HG03378 (cell line): ENCODE results near the gene KIF4A.
A peak's percentile ranks its signal among the peaks of the same experiment; 100 is the strongest.
"Not testable (repeated sequence)": the region's sequence is repeated elsewhere in the genome, so short reads cannot be mapped to it uniquely, and the experiment has no call there.

Experiments
- ATAC-seq: cut with Tn5 transposase; IDR thresholded peaks from one replicate; pipeline ENCODE4 v1.9.1; 2021; ENCODE audit warnings: mild to moderate bottlenecking, moderate library complexity; ENCODE audit not compliant: unreplicated experiment

The KIF4A gene, protein sequence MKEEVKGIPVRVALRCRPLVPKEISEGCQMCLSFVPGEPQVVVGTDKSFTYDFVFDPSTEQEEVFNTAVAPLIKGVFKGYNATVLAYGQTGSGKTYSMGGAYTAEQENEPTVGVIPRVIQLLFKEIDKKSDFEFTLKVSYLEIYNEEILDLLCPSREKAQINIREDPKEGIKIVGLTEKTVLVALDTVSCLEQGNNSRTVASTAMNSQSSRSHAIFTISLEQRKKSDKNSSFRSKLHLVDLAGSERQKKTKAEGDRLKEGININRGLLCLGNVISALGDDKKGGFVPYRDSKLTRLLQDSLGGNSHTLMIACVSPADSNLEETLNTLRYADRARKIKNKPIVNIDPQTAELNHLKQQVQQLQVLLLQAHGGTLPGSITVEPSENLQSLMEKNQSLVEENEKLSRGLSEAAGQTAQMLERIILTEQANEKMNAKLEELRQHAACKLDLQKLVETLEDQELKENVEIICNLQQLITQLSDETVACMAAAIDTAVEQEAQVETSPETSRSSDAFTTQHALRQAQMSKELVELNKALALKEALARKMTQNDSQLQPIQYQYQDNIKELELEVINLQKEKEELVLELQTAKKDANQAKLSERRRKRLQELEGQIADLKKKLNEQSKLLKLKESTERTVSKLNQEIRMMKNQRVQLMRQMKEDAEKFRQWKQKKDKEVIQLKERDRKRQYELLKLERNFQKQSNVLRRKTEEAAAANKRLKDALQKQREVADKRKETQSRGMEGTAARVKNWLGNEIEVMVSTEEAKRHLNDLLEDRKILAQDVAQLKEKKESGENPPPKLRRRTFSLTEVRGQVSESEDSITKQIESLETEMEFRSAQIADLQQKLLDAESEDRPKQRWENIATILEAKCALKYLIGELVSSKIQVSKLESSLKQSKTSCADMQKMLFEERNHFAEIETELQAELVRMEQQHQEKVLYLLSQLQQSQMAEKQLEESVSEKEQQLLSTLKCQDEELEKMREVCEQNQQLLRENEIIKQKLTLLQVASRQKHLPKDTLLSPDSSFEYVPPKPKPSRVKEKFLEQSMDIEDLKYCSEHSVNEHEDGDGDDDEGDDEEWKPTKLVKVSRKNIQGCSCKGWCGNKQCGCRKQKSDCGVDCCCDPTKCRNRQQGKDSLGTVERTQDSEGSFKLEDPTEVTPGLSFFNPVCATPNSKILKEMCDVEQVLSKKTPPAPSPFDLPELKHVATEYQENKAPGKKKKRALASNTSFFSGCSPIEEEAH

DNA sequence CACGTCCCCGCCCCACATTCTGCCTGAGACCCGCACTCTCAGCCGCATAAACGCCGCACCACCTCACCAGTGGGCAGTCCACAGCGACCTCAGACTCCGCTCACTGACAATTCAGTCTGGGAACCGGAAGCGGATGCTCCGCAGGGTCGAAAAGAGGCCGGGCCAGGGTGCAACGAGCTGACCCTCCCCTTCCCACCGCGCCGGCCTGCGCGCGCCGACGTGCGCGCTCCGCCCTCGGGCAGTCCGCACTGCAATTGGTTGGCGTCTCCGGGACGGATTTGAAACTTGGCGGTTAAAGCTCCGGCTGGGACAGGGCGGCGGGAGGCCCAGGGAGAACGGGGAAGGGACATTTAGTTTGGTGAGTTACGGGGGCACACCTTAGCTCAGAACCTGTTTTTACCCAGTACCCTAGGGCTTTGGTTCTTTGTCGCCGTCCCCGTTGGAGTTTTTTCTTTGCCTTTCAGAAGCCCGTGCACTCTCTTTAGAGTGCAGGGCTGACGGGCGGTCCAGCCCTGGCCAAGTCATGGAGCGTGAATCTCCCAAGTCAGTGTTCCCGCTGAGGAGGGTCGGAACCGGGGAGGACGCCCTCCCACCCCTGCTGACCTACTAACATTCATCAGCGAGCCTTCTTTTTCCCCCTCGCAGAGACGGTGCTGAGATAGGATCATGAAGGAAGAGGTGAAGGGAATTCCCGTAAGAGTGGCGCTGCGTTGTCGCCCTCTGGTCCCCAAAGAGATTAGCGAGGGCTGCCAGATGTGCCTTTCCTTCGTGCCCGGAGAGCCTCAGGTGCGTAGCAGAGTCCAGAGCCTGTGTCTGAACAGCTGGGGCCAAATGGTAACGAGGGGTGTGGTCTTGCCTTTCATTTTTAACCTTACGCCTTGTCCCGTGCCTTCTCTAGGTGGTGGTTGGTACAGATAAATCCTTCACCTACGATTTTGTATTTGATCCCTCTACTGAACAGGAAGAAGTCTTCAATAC, at the start of gene KIF4A, which contains the start of gene PDZD11:
Gene KIF4A, plus strand, starts transcription at position 312 of the 978 bp plus-strand sequence. Its CDS starts 355 bp downstream, at position 667.
Gene PDZD11, minus strand, starts transcription at position 135 of the 978 bp plus-strand sequence. CDS start 586 bp downstream, outside the sequence.
- peak; percentile 89 for ATAC-seq

DNA sequence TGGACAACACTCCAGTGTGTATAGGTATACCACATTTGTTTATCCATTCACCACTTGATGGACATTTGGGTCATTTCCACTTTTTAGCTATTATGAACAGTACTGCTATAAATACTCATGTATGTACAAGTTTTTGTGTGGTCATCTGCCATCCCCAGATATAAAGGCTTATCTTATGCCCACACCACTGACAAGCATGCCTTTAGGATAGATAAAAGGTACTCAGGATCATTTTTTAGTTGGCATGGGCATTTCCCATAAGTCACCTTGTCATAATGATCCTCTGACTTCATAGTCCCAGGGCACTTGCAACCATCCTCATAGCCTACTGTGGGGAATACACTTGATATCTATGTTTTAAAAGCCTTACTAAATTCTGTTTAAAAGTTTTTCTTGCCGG, 49.2 kb upstream of the KIF4A start:
- ATAC-seq, result no peak

DNA sequence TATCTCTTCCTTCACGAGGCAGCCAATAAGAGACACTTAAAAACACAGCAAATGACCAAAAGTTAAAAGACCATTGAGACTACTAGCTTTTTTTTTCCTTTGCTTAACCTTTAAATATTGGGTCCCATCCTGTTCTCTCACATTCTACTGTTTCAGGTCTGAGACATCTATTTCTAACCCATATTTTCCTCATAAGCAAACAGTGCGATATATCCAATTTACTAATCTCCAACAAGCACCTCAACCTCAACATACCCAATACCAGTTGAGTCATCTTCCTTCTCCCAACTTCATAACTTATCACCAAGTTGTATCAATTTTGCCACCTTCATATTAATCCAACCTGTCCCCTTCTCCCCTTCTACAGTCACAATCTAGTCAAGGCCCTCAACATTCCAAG, 48.4 kb upstream of the KIF4A start:
- ATAC-seq, result no peak

DNA sequence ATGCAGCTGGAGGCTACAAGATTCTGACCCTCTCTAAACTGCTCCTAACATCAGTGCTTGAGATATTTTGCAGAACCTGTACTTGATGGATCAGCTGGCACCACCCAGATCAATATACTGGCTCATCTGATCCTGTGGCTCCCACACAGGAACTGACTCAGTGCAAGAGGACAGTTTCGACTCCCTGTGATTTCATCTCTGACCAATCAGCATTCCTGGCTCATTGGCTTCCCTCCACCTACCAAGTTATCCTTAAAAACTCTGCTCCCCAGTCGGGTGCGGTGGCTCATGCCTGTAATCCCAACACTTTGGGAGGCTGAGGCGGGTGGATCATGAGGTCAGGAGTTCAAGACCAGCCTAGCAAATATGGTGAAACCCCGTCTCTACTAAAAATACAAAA, 46.3 kb upstream of the KIF4A start:
- not testable (repeated sequence) for ATAC-seq

DNA sequence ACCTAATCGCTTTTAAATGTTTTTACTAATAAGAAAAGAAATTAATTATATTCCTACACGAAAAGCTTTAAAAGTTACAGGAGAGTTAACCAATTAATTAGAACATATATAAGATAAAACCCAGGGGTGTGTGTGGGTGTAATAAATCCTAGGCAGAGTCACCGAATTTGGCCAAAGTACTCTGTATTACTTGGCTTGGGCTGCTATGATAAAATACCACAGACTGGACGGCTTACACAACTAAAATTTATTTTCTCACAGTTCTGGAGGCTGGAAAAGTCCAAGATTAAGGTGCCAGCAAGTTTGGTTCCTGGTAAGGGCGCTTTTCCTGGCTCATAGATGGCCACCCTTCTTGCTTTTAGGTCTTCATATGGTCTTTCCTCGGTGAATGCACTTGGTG, 45.0 kb upstream of the KIF4A start:
- ATAC-seq, result no peak

DNA sequence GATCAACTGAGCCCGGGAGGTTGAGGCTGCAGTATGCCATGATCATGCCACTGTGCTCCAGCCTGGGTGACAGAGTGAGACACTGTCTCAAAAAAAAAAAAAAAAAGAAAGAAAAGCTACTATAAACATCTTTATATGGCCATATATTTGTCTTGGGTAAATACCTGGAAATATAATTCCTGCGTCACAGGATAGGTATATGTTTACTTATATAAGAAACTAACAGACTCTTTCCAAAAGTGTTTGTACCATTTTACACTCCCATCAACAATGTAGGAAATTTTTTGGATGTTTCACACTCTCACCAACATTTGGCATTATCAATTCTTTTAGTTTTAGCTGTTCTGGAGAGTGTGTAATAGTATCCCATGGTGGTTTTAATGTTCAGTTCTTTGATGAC, 42.7 kb upstream of the KIF4A start:
- no peak for ATAC-seq

DNA sequence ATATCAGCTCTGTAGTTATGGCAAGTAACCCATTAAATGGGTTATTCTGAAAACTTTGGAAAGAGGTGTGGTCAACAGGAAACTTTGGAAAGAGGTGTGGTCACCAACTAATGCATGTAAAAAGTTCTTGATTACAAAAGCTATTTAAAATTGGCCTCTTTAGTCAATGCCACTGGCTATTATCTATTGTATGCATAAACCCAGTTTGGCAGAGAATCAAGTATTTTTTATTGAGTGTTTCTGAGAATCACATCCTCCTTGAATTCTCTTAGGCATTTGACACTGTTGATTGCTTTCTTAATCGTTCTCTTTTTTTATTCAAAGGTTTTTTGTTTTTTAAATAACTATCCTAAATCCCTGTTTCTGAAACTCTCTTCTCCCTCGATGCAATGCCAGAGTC, 37.4 kb upstream of the KIF4A start:
- no peak for ATAC-seq

DNA sequence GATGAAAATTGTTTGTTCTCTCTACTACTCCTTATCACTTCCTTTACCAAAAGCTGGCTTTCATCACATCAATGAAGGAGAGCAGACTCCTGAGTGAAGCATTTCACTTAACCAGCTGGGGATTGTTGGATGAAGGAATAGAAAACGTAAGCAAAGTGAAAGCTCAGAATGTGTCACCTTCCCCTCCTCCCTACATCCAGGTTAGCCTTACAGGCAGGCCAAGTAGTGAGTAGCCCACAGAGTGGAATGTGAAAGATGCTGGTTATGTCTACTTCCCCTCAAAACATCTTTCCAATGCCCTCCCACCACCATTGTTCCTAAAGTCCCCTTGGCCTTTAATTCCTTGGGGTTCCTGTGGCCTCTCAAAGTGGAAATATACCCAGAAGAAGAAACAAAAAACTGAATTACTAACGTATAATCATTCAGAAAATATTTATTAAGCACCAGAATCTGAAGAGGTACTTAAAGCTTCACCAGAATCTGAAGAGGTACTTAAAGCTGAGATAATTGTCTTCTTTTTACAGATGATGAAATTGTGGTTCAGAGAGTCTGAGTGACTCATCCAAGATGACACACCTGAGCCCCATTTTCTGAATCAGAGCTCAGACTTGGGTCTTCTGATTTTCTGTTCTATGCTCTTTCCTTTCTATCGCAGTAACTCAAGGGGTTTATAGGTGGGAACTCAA, 36.4 kb upstream of the KIF4A start:
- no peak for ATAC-seq

DNA sequence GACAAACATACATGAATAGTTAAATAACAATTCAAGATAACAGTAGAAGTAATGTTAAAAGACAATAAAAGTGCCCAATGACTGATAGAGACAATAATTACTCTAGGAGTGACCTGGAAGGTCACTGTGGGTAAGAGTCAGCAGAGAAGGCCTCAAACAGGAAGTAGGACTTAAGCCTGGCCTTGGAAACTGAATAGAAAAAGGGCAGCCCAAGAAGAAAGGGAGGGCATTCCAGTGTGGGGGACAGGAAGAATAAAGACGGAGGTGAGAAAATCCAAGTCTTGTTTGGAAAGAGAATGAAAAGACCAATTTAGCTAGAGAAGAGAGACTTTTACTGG, 35.9 kb upstream of the KIF4A start:
- no peak for ATAC-seq

DNA sequence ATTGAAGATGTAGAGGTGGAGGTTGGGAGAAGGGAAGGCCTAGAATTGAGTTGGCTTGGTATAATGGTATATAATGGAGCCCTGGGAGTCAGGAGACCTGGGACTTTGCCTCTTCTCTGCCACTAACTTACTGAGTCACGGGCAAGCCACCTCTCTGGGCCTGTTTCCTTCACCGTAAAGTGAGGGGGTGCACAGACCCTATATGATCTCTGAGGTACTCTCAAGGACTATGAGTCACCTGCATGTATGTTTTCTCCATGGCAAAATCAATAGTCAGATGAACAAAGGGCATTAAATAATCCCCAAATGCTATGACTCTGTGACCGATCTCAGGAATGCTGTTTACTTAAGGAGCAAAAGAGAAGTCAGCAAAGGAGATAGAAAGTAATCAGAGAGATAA, 35.0 kb upstream of the KIF4A start:
- no peak for ATAC-seq

DNA sequence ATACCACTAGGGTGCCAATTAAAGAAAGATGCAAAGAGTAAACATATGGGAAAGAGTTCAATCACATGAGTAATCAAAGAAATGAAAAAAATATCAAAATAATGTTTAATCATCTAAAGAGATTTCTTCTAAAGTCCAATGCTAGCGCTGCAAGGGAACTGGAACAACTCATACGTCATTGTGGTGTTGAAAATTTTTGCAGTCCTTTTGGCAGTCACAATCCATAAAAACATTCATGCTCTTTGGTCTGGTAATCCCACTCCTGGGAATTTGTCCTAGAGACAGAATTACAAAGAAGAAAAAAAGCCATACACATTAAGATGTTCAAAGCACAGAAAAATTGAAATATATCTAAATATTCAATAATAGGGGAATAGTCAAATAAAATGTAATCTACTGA, 34.5 kb upstream of the KIF4A start:
- ATAC-seq, result no peak

DNA sequence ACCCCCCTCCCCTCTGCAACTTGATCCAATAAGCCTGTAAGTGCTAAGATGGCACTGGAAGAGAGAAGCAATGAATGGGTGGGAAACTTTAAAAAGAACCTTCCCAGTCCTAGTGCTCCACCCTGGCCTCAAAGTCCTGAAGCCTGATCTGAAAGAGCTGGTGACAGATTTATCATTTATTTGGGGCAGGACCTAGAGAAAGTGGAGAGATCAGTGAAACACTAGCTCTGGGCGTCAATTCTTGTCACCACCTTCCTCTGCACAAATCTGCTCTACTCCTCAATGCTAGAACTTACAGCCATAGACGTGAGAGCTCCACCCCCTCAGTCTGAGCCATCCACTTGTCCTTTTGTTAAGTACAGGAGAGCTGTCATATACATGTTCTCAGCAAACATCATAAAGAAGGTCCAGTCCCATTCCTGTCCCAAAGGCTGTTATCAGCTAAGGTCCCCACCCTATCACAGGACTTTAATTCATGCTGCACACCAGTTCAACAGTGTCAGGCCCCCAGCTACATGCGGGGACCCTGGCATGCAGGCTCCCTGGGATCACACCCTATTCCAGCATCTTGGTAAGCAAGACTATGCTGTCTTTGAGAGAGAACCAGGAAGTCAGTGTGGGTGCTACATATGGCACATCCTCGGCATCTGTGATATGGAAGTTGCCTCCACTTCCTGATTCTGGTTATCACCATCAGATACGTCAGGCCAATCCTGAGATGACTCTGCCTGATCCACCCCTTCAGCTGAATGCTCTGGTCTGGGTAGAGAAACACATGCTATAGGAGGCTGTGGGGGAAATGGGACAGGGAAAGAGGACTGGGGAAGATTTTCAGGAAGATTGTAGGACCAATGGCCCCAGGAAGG, 32.2 kb upstream of the KIF4A start:
- ATAC-seq, result no peak

DNA sequence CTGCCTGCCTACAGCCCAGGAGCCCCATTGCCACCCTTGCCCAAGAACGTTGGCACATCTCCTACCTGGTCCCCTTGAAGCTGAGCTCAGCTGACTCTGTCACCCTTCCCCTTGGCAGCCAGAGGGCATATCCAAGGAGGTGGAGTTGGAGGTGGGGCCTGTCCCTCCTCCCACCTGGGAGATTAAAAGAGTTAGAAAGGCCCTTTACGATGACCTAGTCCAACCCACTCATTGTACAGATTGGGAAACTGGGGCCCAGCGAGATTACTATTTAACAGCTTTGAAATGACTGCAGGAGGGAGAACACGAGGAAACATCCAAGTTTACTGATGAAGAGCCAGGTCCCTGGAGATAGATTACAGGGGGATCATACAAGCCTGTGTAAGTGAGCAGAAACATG, 29.8 kb upstream of the KIF4A start, which contains the start of gene P2RY4:
Gene P2RY4, minus strand, starts transcription at position 101 of the 400 bp plus-strand sequence. CDS start 580 bp downstream, outside the sequence.
- no peak for ATAC-seq

DNA sequence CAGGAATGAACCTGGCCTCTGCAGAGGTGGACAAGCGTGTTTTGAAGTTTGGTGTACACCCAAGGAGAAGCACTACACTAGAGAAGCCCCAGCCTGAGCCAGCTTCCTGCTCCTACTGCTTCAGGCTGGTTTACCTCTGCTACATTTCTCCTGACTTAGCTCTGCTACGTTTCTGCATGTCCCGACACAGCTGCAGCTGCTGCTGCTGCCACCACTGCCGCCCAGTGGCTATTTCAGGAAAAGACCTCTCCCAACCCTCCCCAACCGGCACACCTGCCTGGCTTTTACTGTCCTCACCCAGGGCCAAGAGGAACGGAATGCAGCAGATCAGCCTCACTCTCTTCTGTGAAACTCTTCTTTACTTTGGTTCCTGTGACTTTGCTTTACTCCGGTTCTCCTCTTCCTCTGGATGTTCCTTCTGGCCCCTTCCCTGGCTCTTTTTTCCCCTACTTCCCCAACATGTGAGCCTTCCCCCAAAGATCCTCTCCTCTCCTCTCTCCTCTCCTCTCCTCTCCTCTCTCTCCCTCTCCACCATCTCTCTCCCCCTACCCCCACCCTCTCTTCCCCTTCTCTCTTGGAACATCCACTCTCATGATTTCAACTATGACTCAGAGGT, 26.8 kb upstream of the KIF4A start:
- no peak for ATAC-seq

DNA sequence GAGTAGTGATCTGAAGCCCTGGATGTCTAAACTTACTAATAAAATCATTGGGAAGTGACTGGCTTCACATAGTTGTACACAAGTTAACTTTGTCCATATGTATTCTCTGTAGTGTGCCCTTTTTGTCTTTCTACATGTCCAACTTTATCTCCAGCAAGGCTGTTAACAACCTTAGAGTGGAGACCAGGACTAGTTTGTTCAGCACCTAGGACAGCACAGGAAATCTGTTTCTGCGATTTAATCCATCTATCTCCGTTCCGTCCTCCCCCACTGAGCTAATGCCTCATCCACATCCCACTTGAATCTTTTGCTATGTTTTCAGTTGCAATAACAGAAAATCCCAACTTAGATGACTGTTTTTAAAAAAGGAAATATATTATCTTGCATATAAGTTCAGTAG, 25.1 kb upstream of the KIF4A start:
- ATAC-seq, result no peak

DNA sequence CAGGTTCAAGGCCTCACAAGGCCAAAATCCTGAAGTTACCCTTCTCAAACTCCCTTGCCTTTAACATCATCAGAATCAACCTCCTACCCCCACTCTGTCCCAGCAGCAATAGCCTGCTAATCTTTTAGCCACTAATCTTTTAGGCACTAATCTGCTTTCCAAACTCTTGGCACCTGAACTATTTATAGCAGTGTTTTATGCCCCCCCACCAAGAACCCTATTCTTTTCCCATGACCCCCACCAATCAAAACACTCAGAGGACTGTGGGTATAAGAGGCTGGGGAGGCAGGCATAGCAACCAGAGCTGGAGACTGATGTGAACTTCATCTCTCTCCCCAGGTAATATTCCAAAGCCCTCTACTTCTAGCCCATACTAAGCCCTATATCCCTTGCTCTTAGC, 21.9 kb upstream of the KIF4A start, which contains the start of gene ARR3:
Gene ARR3, plus strand, starts transcription at position 301 of the 400 bp plus-strand sequence. CDS start 1,052 bp downstream, outside the sequence.
- no peak for ATAC-seq

DNA sequence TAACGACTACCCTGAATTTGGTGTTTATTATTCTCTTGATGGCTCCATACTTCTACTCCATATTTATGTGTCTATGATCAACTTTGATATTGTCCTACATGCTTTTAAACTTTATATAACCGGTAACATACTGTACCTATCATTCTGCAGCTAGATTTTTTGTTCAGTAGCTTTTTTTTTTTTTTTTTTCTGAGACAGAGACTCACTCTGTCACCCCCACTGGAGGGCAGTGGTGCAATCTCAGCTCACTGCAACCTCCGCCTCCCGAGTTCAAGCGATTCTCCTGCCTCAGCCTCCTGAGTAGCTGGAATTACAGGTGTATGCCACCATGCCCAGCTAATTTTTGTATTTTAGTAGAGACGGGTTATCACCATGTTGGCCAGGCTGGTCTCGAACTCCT, 15.9 kb upstream of the KIF4A start:
- not testable (repeated sequence) for ATAC-seq

DNA sequence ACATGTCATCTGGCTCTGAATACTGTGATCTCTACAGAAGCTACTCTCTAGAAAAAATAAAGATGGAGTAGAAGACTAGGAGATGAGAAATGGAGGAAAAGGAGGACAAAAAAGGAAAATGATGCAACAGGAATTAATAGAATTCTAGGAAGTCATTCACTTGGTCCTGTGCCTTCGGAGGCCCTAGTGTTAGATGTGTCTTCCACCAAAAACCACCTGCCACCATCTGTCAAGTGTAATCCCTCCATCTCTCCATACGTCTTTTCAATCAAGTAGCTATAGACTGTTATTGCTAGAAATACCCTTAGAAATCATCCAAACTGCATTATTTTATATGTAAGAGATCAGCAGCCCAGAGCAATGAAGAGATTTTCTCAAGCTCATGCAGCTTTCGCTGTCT, 10.8 kb upstream of the KIF4A start:
- no peak for ATAC-seq
